HepG2 (cell line): Measurements from ENCODE around the gene NBEA. TPM values are rescaled to one million over a fixed set of nuclear protein-coding genes. Genes with fewer than 3 reads are reported as not detected.

Experiments
- CHD4 ChIP-seq: fragments of 200-600 bp; sonication (generic); IDR thresholded peaks from 2 replicates; pipeline ENCODE4 v1.7.0; 2017; ENCODE audit warnings: mild to moderate bottlenecking, low read length, borderline replicate concordance
- ESRRA ChIP-seq: sonication (generic); formaldehyde crosslinking; IDR thresholded peaks from 2 replicates; pipeline ENCODE4 v1.5.1; 2020; ENCODE audit warnings: mild to moderate bottlenecking, low read depth, missing genetic modification reagents
- FOSL2 ChIP-seq: sonication (generic); formaldehyde crosslinking; IDR thresholded peaks from 2 replicates; pipeline ENCODE4 v1.4.0; 2020; ENCODE audit warnings: missing genetic modification reagents
- JUN ChIP-seq: sonication (generic); formaldehyde crosslinking; IDR thresholded peaks from 2 replicates; pipeline ENCODE4 v1.4.0; 2020; ENCODE audit warnings: mild to moderate bottlenecking, missing genetic modification reagents
- KAT8 ChIP-seq: IDR thresholded peaks from 2 replicates; pipeline ENCODE4 v1.6.1; 2016; ENCODE audit warnings: missing genetic modification reagents, missing compliant biosample characterization
- RARA ChIP-seq: IDR thresholded peaks from 2 replicates; pipeline ENCODE4 v1.6.1; 2016; ENCODE audit warnings: missing genetic modification reagents, missing compliant biosample characterization
- TAF15 ChIP-seq: fragments of 200-400 bp; formaldehyde crosslinking; IDR thresholded peaks from one replicate; pipeline ENCODE4 v1.6.1; 2018; ENCODE audit warnings: mild to moderate bottlenecking, low read depth, low read length; ENCODE audit not compliant: poor library complexity, severe bottlenecking
- ZBTB1 ChIP-seq: sonication (generic); formaldehyde crosslinking; IDR thresholded peaks from 2 replicates; pipeline ENCODE4 v1.4.0; 2020; ENCODE audit warnings: missing genetic modification reagents, borderline replicate concordance
- ZNF253 ChIP-seq: sonication (generic); formaldehyde crosslinking; IDR thresholded peaks from 2 replicates; pipeline ENCODE4 v1.8.0; 2022; ENCODE audit warnings: mild to moderate bottlenecking, missing genetic modification reagents, borderline replicate concordance
- ZNF749 ChIP-seq: sonication (generic); formaldehyde crosslinking; IDR thresholded peaks from 2 replicates; pipeline ENCODE4 v1.8.0; 2022; ENCODE audit warnings: mild to moderate bottlenecking, missing genetic modification reagents, moderate library complexity, borderline replicate concordance
- polyA plus RNA-seq, 8 experiments: library from polyadenylated mRNA; depleted of rRNA in 3 of 8; stranded (reverse) in 7 of 8; unstranded in 1 of 8; fragments of >200 nt; fragmentation: Illumina TruSeq in 4 of 8; extraction: Trizol in 4 of 8; gene quantifications; 2 replicates each; pipeline versions ENCODE4 v1.2.1 to v1.2.3, GENCODE V29; 2011 to 2016; ENCODE audit warnings: low read depth in 4 of 8, missing spikeins in 1 of 8, mixed read lengths in 1 of 8; ENCODE audit not compliant: insufficient read depth in 1 of 8
- total RNA-seq, 5 experiments: library from RNA; depleted of rRNA; stranded (reverse); fragments of >200 nt; fragmentation: Illumina TruSeq; extraction: Trizol; gene quantifications; 2 replicates each; pipeline ENCODE4 v1.2.3, GENCODE V29; 2016; ENCODE audit warnings: low read depth in 1 of 5
- TF ChIP-seq, protein P1 (sequence below): sonication (generic); formaldehyde crosslinking; IDR thresholded peaks from 2 replicates; pipeline ENCODE4 v1.4.0; 2020; ENCODE audit warnings: missing genetic modification reagents
- TF ChIP-seq, protein P2 (sequence below): IDR thresholded peaks from 2 replicates; pipeline ENCODE4 v1.6.1; 2012; ENCODE audit warnings: low read depth, low read length, improper control_type of control experiment
- TF ChIP-seq, protein P3 (sequence below): fragments of 450-650 bp; IDR thresholded peaks from 2 replicates; pipeline ENCODE4 v1.6.1; 2017; ENCODE audit warnings: mild to moderate bottlenecking
- TF ChIP-seq, protein P4 (sequence below): sonication (generic); formaldehyde crosslinking; IDR thresholded peaks from 2 replicates; pipeline ENCODE4 v1.4.0; 2020; ENCODE audit warnings: missing genetic modification reagents
- TF ChIP-seq, protein P5 (sequence below): sonication (generic); formaldehyde crosslinking; IDR thresholded peaks from 2 replicates; pipeline ENCODE4 v1.9.0; 2022; ENCODE audit warnings: low read depth, missing genetic modification reagents

Gene NBEA
- total and polyA plus RNA-seq, 2 of the 13 experiments (the other 11 are each of a cell fraction or from before 2014, with no cell fraction given): 2.7 to 2.8 TPM

DNA sequence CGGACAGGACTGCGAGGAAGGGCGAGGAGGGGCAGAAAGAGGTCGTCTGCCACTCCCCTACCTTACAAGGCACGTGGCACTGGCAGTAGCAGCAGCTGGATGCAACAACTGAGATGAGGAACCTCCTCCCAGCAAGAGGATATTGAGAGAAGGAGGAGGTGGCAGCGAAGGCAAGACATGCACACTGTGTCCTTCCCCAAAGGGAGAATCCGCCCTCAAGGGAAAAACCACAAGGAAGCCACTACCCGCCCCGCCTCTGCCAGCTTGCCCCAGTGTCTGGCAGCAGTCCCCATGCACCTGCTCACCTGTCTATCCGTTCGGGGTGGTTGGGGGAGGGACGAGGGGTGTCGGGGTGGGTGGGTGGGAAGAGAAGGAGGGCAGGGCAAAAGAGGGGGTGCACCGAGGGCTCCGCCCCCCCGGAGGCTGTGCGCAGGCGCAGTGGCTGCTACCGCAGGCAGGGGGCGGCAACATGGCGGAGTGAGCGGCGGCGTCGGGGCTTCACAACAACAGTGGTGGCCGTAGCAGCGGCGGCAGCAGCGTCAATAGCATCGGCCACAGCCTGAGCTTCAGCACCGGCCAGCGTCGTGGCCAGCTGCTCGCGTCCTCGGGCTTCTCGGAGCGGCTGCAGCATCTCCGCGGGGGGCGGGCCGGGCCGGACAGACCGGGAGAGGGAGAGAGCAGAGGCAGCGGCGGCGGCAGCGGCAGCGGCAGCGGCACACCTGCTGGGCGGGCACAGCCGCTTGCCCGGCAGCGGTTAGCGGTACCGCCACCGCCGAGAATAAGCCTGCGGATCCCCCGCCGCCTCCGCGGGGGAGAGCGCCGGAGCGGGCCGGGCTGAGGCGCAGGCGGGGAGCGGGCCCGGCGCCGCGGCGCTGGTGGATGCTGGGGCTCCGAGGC, at the start of gene NBEA (continued):
- TF ChIP-seq, protein P1, sequence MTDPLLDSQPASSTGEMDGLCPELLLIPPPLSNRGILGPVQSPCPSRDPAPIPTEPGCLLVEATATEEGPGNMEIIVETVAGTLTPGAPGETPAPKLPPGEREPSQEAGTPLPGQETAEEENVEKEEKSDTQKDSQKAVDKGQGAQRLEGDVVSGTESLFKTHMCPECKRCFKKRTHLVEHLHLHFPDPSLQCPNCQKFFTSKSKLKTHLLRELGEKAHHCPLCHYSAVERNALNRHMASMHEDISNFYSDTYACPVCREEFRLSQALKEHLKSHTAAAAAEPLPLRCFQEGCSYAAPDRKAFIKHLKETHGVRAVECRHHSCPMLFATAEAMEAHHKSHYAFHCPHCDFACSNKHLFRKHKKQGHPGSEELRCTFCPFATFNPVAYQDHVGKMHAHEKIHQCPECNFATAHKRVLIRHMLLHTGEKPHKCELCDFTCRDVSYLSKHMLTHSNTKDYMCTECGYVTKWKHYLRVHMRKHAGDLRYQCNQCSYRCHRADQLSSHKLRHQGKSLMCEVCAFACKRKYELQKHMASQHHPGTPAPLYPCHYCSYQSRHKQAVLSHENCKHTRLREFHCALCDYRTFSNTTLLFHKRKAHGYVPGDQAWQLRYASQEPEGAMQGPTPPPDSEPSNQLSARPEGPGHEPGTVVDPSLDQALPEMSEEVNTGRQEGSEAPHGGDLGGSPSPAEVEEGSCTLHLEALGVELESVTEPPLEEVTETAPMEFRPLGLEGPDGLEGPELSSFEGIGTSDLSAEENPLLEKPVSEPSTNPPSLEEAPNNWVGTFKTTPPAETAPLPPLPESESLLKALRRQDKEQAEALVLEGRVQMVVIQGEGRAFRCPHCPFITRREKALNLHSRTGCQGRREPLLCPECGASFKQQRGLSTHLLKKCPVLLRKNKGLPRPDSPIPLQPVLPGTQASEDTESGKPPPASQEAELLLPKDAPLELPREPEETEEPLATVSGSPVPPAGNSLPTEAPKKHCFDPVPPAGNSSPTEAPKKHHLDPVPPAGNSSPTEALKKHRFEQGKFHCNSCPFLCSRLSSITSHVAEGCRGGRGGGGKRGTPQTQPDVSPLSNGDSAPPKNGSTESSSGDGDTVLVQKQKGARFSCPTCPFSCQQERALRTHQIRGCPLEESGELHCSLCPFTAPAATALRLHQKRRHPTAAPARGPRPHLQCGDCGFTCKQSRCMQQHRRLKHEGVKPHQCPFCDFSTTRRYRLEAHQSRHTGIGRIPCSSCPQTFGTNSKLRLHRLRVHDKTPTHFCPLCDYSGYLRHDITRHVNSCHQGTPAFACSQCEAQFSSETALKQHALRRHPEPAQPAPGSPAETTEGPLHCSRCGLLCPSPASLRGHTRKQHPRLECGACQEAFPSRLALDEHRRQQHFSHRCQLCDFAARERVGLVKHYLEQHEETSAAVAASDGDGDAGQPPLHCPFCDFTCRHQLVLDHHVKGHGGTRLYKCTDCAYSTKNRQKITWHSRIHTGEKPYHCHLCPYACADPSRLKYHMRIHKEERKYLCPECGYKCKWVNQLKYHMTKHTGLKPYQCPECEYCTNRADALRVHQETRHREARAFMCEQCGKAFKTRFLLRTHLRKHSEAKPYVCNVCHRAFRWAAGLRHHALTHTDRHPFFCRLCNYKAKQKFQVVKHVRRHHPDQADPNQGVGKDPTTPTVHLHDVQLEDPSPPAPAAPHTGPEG (CRISPR knock-in tag): 0 out of 2 replicates have a peak, but pooled peaks have one; percentile 41
- TF ChIP-seq CHD4 (no peak), TAF15 (no peak), KAT8 (CRISPR knock-in tag) (peak; percentile 35; the same call in 1 of the 2 replicates), FOSL2 (CRISPR knock-in tag) (no peak), ZBTB1 (CRISPR knock-in tag) (no peak), ZNF749 (0 out of 2 replicates have a peak, but pooled peaks have one; percentile 42), ESRRA (CRISPR knock-in tag) (0 out of 2 replicates have a peak, but pooled peaks have one; percentile 23), ZNF253 (CRISPR knock-in tag) (no peak), RARA (CRISPR knock-in tag) (no peak), JUN (CRISPR knock-in tag) (no peak)
- TF ChIP-seq, protein P2, sequence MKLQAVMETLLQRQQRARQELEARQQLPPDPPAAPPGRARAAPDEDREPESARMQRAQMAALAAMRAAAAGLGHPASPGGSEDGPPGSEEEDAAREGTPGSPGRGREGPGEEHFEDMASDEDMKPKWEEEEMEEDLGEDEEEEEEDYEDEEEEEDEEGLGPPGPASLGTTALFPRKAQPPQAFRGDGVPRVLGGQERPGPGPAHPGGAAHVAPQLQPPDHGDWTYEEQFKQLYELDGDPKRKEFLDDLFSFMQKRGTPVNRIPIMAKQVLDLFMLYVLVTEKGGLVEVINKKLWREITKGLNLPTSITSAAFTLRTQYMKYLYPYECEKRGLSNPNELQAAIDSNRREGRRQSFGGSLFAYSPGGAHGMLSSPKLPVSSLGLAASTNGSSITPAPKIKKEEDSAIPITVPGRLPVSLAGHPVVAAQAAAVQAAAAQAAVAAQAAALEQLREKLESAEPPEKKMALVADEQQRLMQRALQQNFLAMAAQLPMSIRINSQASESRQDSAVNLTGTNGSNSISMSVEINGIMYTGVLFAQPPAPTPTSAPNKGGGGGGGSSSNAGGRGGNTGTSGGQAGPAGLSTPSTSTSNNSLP: no peak
- TF ChIP-seq, protein P3, sequence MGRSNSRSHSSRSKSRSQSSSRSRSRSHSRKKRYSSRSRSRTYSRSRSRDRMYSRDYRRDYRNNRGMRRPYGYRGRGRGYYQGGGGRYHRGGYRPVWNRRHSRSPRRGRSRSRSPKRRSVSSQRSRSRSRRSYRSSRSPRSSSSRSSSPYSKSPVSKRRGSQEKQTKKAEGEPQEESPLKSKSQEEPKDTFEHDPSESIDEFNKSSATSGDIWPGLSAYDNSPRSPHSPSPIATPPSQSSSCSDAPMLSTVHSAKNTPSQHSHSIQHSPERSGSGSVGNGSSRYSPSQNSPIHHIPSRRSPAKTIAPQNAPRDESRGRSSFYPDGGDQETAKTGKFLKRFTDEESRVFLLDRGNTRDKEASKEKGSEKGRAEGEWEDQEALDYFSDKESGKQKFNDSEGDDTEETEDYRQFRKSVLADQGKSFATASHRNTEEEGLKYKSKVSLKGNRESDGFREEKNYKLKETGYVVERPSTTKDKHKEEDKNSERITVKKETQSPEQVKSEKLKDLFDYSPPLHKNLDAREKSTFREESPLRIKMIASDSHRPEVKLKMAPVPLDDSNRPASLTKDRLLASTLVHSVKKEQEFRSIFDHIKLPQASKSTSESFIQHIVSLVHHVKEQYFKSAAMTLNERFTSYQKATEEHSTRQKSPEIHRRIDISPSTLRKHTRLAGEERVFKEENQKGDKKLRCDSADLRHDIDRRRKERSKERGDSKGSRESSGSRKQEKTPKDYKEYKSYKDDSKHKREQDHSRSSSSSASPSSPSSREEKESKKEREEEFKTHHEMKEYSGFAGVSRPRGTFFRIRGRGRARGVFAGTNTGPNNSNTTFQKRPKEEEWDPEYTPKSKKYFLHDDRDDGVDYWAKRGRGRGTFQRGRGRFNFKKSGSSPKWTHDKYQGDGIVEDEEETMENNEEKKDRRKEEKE: no peak
- TF ChIP-seq, protein P4, sequence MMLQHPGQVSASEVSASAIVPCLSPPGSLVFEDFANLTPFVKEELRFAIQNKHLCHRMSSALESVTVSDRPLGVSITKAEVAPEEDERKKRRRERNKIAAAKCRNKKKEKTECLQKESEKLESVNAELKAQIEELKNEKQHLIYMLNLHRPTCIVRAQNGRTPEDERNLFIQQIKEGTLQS (CRISPR knock-in tag): no peak
- TF ChIP-seq, protein P5, sequence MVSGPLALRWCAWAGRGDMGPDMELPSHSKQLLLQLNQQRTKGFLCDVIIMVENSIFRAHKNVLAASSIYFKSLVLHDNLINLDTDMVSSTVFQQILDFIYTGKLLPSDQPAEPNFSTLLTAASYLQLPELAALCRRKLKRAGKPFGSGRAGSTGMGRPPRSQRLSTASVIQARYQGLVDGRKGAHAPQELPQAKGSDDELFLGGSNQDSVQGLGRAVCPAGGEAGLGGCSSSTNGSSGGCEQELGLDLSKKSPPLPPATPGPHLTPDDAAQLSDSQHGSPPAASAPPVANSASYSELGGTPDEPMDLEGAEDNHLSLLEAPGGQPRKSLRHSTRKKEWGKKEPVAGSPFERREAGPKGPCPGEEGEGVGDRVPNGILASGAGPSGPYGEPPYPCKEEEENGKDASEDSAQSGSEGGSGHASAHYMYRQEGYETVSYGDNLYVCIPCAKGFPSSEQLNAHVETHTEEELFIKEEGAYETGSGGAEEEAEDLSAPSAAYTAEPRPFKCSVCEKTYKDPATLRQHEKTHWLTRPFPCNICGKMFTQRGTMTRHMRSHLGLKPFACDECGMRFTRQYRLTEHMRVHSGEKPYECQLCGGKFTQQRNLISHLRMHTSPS (CRISPR knock-in tag): no peak
